KMS-11 (cell line): ENCODE results near the gene GPBP1L1.

Experiments used
- H2AFZ ChIP-seq: fragments of 200-600 bp; sonication (generic); 2 replicates; pipeline ENCODE4 v1.6.1; 2016; ENCODE audit warnings: antibody characterized with exemption, mixed run types, low read depth
- H3K27ac ChIP-seq: fragments of 200-600 bp; sonication (generic); 2 replicates; pipeline ENCODE4 v1.6.1; 2016; ENCODE audit warnings: mild to moderate bottlenecking, mixed run types
- H3K27me3 ChIP-seq: fragments of 200-600 bp; sonication (generic); 2 replicates; pipeline ENCODE4 v1.6.1; 2017; ENCODE audit warnings: mild to moderate bottlenecking, low read depth, mixed run types, moderate library complexity; ENCODE audit not compliant: insufficient read depth
- H3K36me3 ChIP-seq: fragments of 200-600 bp; sonication (generic); 2 replicates; pipeline ENCODE4 v1.6.1; 2017; ENCODE audit warnings: mild to moderate bottlenecking, mixed run types; ENCODE audit not compliant: insufficient read depth
- H3K4me1 ChIP-seq: fragments of 200-600 bp; sonication (generic); 2 replicates; pipeline ENCODE4 v1.6.1; 2016; ENCODE audit warnings: mild to moderate bottlenecking, low read depth, mixed run types; ENCODE audit not compliant: poor library complexity, severe bottlenecking
- H3K4me2 ChIP-seq: fragments of 200-600 bp; sonication (generic); 2 replicates; pipeline ENCODE4 v1.7.0; 2016; ENCODE audit warnings: mild to moderate bottlenecking, mixed run types
- H3K4me3 ChIP-seq: fragments of 200-600 bp; sonication (generic); IDR thresholded peaks from 2 replicates; pipeline ENCODE4 v1.6.1; 2017; ENCODE audit warnings: low read depth, low read length, mixed read lengths; ENCODE audit not compliant: insufficient read depth
- H3K79me2 ChIP-seq: fragments of 200-600 bp; sonication (generic); 2 replicates; pipeline ENCODE4 v1.6.1; 2016; ENCODE audit warnings: low read depth, mixed run types; ENCODE audit not compliant: insufficient read depth
- H3K9ac ChIP-seq: fragments of 200-600 bp; sonication (generic); 2 replicates; pipeline ENCODE4 v1.6.1; 2016; ENCODE audit warnings: mild to moderate bottlenecking, mixed run types
- H4K20me1 ChIP-seq: fragments of 200-600 bp; sonication (generic); 2 replicates; pipeline ENCODE4 v1.6.1; 2016; ENCODE audit warnings: mild to moderate bottlenecking, mixed run types; ENCODE audit not compliant: insufficient read depth
- TF ChIP-seq, protein P1 (sequence below): fragments of 200-600 bp; sonication (generic); conservative IDR thresholded peaks from 2 replicates; pipeline ENCODE4 v1.6.1; 2017; ENCODE audit warnings: low read depth, mild to moderate bottlenecking, antibody characterized with exemption, low read length, moderate library complexity, mixed read lengths

Gene GPBP1L1

DNA sequence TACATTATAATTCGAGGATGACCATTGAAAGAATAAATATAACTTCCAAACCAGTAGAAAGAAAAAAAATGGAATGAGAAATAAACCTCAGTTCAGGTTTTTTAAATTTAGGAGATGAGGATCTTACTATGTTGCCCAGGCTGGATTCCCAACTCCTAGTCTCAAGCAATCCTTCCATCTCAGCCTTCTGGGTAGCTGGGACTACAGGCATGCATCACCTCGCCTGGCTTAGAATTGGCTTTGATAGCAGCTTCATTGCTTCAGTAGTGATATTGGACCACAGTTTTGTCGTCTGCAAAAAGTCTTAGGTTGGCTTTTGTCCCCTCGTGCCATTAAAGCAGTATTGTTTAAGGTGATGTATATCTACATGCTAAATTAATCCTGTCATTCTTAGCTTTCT, 99.6 kb downstream of the GPBP1L1 start:
- Histone ChIP-seq H3K27ac (peak overlapping the region; percentile 12; the same call in 1 of the 2 replicates), H3K36me3 (no peaks in the 10 kb centered on the region; the same call in 1 of the 2 replicates), H3K9ac (peak overlapping the region; percentile 1; the same call in 1 of the 2 replicates)

DNA sequence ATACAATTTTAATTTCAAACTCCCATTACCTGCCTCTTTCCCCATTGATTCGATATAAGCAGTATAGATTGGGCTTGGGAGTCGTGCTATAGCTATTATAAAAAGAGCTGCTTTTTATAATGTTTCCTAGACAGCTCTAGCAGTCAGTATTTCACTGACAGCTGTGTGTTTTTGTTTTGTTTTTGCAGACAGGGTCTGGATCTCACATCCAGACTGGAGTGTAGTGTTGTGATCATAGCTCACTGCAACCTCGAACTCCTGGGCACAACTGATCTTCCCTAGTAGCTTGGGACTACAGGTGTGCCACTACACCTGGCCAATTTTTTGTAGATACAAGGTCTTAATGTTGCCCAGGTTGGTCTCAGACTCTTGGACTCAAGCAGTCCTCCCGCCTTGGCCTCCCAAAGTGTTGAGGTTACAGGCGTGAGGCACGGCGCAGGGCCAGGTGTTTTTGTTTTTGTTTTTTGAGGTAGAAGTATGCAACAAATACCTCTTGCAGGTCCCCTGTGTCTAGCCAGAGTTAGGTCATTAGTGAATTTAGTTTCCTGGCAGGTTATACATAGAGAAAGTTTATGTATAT, 100.7 kb downstream of the GPBP1L1 start:
- Histone ChIP-seq H3K36me3 (no peaks in the 10 kb centered on the region), H3K4me1 (peaks cover 37% of the 10 kb centered on the region), H2AFZ (no peak overlapping the region), H3K4me3 (peak overlapping the region; percentile 39), H3K4me2 (peak overlapping the region; percentile 99), H3K27ac (peak overlapping the region; percentile 89; the same call in 1 of the 2 replicates), H3K79me2 (peaks cover 61% of the 10 kb centered on the region), H4K20me1 (peaks cover 39% of the 10 kb centered on the region), H3K9ac (peak overlapping the region; percentile 95; the same call in 1 of the 2 replicates), H3K27me3 (no peaks in the 10 kb centered on the region)
- TF ChIP-seq, protein P1, sequence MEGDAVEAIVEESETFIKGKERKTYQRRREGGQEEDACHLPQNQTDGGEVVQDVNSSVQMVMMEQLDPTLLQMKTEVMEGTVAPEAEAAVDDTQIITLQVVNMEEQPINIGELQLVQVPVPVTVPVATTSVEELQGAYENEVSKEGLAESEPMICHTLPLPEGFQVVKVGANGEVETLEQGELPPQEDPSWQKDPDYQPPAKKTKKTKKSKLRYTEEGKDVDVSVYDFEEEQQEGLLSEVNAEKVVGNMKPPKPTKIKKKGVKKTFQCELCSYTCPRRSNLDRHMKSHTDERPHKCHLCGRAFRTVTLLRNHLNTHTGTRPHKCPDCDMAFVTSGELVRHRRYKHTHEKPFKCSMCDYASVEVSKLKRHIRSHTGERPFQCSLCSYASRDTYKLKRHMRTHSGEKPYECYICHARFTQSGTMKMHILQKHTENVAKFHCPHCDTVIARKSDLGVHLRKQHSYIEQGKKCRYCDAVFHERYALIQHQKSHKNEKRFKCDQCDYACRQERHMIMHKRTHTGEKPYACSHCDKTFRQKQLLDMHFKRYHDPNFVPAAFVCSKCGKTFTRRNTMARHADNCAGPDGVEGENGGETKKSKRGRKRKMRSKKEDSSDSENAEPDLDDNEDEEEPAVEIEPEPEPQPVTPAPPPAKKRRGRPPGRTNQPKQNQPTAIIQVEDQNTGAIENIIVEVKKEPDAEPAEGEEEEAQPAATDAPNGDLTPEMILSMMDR = no peak

More for the DNA sequence above, 99.6 kb downstream of the GPBP1L1 start:
- Histone ChIP-seq H3K4me2 (peak overlapping the region; percentile 55), H4K20me1 (peaks cover 46% of the 10 kb centered on the region), H3K4me1 (peaks cover 37% of the 10 kb centered on the region), H3K27me3 (no peaks in the 10 kb centered on the region), H2AFZ (no peak overlapping the region), H3K4me3 (no peak overlapping the region), H3K79me2 (peaks cover 73% of the 10 kb centered on the region)
- TF ChIP-seq, protein P1 = no peak

DNA sequence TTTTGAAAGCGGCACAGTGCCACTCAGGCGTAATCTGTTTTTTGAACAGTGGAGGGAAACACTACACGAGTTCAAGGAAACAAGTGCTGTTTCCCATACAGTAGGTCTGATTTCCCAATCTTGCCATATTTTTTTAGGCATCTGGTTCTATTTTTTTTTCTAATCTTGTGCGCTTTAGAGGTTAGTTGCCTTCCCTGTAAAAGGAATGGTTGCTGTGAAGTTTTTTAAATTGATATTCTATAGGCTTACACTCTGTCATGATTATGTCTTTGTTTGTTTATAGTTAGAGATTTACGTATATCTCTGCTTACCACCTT, 101.3 kb downstream of the GPBP1L1 start:
- TF ChIP-seq, protein P1 = no peak
- Histone ChIP-seq H3K9ac (peak overlapping the region; percentile 95; the same call in 1 of the 2 replicates), H3K4me2 (peak overlapping the region; percentile 99), H3K4me1 (peaks cover 37% of the 10 kb centered on the region), H4K20me1 (peaks cover 36% of the 10 kb centered on the region), H3K27ac (peak overlapping the region; percentile 89; the same call in 1 of the 2 replicates), H3K79me2 (peaks cover 56% of the 10 kb centered on the region), H2AFZ (no peak overlapping the region), H3K36me3 (no peaks in the 10 kb centered on the region), H3K4me3 (peak overlapping the region; percentile 39), H3K27me3 (no peaks in the 10 kb centered on the region)

- peak overlapping the region; percentile 89 for H3K27ac ChIP-seq
- H3K36me3 ChIP-seq = no peaks in the 10 kb centered on the region
- no peaks in the 10 kb centered on the region for H3K27me3 ChIP-seq
- peak overlapping the region; percentile 95 for H3K9ac ChIP-seq
- peaks cover 32% of the 10 kb centered on the region for H3K4me1 ChIP-seq
- H4K20me1 ChIP-seq = peaks cover 32% of the 10 kb centered on the region
- H3K4me3 ChIP-seq = no peak overlapping the region
- TF ChIP-seq, protein P1 = no peak
- peak overlapping the region; percentile 86; the same call in 1 of the 2 replicates for H2AFZ ChIP-seq
- H3K4me2 ChIP-seq = peak overlapping the region; percentile 99
- peaks cover 50% of the 10 kb centered on the region for H3K79me2 ChIP-seq
Measured at GRCh38 chr1:45584351-45585109, 101.8 kb downstream of the GPBP1L1 start.
